CD4-positive, alpha-beta T cell treated with Interleukin-1 beta for 1 hour (primary cell): Measurements from ENCODE around the gene MOAP1.
A peak's percentile ranks its signal among the peaks of the same experiment; 100 is the strongest.
"Not testable (repeated sequence)": the region's sequence is repeated elsewhere in the genome, so short reads cannot be mapped to it uniquely, and the experiment has no call there.

Source experiments
- DNase-seq, 2 donors: peaks; one replicate each; pipeline ENCODE4 v3.0.0-alpha.2; 2020 to 2022

Gene MOAP1

DNA sequence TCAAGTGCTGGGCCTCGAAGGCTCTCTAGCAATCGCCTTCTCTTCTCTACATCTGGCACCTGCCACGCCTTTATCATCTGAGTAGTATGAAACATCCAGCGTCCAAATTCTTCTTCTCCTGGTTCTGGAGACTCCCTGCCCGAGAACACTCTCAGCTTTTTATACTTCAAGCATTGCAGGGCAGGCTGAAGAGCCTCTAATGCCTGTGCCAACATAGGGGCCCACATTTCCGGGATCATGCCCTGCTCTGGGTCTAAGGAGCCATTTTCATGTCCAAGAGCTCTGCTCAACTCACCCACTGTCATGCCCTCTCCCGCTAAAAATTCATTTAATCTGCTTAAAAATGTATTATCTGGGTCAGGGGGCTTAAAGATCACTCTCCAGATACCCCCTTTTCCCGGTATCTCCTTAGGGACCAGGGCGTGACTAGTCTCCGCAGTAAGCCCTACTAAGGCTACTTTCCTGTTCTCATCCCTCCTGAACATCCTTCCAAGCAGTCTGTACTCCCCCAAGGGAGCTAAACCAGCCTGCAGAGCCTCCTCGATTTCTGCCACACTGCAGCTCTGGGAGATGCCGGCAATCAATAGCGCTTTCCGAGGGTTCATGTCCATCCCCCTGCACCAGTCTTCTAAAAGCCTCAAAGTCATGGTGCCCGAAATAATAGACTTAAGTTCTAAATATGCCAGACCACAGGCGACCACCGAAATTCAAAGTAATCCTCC, 940 bp downstream of the MOAP1 start:
- no peak for DNase-seq

DNA sequence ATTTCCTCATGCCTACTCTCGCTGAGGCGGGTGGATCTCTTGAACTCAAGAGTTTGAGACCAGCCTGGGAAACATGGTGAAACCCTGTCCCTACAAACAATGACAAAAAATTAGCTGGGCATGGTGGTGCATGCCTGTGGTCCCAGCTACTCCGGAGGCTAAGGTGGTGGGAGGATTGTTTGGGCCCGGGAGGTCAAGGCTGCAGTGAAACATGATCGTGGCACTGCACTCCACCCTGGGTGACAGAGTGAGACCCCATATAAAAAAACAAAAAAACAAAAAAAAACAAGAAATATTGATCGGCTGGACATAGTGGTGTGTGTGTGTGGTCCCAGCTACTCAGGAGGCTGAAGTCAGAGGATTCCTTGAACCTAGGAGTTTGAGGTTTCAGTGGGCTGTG, 9.2 kb downstream of the MOAP1 start:
- DNase-seq: no peak

DNA sequence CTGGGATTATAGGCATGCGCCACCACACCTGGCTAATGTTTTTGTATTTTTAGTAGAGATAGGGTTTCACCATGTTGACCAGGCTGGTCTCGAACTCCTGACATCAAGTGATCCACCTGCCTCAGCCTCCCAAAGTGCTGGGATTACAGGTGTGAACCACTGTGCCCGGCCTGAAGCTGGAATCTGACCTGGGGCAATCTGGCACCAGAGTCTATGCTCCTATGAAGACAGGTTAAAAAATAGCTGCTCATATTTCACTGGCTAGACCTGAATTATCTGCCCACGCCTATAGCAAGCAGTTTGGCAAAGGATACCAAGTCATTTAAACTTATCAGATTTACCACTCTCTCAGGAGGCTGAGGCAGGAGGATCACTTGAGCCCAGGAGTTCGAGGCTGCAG, 10.0 kb downstream of the MOAP1 start:
- not testable (repeated sequence) for DNase-seq

DNA sequence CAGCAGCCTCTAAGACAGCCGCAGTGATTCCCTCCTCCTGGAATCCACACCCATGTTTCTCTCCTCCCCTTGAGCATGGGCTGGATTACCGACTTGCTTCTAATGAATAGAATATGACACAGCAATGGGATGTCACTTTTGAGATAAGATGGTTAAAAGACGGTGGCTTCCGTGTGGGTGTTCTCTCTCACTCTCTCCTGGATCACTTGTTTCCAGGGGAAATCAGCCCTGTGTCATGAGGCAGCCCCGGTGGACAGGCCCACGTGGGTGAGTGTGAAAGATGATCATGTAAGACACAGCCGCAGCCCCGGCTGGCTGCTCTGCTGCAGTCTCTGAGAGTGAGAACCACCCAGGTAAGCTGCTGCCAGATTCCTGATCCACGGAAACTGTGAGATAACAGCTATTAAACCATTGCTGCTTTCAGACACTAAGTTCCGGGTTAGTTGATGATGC, 10.7 kb downstream of the MOAP1 start:
- no peak for DNase-seq

DNA sequence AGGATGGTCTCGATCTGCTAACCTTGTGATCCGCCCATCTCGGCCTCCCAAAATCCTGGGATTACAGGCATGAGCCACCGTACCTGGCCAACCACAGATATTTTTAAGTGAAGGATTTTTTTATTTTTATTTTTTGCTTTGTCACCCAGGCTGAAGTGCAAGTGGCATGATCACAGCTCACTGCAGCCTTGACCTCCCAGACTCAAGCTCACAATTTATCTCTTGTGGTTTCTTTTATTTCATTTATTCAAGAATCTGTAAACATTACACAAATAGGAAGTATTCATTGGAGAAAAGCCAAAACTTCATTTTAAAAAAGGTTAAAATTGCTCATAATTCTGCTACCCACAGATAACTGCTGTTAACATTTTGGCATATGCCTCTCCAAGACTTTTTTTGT, 13.3 kb downstream of the MOAP1 start:
- no peak for DNase-seq

DNA sequence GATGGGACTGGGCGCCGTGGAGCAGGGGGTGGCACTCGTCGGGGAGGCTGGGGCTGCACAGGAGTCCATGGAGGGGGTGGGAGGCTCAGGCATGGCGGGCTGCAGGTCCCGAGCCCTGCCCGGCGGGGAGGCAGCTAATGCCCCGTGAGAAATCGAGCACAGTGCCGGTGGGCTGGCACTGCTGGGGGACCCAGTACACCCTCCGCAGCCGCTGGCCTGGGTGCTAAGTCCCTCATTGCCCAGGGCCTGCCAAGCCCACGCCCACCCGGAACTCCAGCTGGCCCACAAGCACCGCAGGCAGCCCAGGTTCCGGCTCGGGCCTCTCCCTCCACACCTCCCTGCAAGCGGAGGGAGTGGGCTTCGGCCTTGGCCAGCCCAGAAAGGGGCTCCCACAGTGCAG, 14.6 kb downstream of the MOAP1 start:
- not testable (repeated sequence) for DNase-seq

DNA sequence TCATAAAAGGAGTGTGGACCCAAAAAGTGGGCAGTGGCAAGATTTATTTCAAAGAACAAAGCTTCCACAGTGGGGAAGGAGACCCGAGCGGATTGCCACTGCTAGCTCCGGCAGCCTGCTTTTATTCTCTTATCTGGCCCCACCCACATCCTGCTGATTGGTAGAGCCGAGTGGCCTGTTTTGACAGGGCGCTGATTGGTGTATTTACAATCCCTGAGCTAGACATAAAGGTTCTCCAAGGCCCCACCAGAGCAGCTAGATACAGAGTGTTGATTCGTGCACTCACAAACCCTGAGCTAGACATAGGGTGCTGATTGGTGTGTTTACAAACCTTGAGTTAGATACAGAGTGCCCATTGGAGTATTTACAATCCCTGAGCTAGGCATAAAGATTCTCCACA, 15.1 kb downstream of the MOAP1 start:
- DNase-seq: not testable (repeated sequence)

DNA sequence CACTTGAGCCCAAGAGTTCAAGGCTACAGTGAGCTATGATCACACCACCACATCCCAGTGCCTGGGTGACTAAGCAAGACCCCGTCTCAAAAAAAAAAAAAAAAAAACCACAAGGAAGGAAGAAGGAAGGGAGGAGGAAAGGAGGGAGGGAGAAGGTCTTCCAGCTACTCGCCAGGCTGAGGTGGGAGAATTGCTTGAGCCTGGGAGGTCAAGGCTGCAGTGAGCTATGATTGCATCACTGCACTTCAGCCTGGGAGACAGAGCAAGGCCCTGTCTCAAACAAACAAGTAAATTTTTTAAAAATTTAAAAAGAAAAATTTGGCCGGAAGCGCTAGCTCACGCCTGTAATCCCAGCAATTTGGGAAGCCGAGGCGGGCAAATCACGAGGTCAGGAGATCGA, 16.1 kb downstream of the MOAP1 start:
- DNase-seq: not testable (repeated sequence)

DNA sequence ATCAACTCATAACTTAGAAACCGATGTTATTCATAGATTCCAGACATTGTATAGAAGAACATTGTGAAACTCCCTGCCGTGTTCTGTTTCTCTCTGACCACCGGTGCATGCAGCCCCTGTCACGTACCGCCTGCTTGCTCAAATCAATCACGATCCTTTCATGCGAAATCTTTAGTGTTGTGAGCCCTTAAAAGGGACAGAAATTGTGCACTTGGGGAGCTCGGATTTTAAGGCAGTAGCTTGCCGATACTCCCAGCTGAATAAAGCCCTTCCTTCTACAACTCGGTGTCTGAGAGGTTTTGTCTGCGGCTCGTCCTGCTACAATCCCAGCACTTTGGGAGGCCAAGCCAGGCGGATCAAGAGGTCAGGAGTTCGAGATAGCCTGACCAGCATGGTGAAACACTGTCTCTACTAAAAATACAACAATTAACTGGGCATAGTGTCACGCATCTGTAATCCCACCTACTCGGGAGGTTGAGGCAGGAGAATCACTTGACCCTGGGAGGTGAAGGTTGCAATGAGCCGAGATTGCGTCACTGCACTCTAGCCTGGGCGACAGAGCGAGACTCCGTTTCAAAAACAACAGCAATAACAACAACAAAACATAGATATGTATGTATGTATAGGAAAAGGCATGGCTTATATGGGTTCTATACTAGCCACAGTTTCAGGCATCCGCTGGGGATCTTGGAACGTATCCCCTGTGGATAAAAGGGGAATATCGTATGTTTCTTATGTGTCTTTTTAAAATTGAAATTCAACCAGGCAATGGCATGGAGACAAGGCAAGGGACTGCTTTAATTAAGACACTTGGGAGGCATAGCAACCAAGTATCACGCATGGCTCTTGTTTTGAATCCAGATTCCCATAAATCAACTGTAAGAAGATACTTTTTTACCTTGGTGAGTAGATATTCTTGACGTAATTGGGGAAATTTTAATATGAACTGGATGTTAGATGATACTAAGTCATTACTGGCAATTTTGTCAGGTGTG, 19.1 kb downstream of the MOAP1 start:
- not testable (repeated sequence) for DNase-seq

DNA sequence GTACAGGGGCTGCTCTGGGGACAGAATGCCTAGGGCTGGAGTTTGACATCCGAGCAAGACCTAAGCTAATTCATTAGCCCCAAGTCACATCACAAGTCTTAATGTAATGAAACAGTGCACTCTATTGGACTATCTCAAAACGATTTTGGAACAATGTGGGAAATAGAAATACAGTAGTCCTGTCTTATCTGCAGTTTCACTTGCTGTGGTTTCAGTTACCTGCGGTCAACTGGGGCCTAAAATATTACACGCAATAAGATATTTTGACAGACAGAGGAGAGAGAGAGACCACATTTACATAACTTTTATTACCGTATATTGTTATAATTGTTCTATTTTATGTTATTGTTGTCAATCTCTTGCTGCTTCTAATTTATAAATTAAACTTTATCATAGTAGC, 21.1 kb downstream of the MOAP1 start:
- DNase-seq: no peak

DNA sequence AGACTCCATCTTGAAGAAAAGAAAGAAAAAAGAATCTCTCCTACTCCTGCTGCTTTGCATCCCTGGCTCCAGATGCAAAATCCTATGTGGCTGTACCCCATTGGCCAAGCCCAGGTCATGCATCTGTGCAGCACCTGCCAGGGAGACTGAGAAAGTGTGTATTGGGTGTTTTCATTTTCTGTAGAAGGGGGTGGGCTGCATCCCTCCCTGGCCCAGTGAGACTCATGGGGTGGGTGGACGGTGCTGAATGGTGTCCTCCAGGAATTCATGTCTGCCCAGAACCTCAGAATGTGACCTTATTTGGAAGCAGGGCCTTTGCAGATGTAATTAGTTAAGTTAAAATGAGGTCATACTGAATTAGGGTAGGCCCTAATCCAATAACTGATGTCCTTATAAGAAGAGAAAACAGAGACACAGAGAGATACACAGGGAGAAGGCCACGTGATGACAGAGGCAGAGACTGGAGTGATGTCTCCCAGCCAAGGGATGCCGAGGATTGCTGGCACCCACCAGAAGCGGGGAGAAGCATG, 23.2 kb downstream of the MOAP1 start:
- DNase-seq: no peak

DNA sequence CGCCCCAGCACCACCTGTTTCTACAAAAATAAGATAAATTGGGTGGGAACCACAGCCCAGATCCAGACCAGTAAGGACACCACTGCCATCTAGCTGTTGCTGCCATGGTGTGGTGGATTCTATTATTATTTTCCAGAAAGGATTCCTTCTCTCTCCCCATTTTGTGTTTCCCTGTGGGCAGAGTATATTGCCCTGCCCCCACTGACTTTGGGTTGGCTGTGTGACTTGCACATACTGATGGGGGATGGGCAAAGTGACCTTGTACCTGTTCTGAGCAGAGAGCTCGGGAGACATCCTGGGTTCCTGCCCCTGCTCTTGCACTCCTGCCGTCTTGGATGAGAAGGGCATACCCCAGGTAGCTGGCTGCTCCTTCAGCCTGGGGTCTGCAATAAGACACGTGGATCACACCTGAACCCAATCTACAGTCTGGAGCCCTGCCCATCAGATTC, 24.3 kb downstream of the MOAP1 start:
- DNase-seq: no peak

DNA sequence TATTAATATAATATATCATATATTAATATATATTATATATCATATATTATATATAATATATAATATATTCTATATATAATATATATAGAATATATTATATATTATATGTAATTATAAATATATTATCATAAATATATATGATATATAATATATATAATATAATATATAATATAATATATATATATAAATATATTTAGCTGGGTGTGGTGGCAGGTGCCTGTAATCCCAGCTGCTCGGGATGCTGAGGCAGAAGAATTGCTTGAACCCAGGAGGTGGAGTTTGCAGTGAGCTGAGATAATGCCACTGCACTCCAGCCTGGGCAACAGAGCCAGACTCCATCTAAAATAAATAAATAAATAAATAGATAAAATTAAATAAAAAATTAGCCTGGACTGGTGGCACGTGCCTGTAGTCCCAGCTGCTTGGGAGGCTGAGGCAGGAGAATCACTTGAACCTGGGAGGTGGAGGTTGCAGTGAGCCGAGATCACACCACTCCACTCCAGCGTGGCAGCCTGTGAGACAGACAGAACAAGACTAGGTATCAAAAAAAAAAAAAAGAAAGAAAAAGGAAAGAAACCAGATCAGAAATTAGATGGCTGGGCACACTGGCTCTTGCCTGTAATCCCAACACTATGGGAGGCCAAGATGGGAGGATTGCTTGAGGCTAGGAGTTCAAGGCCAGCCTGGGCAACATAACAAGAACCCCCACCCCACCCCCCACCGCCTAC, 24.9 kb downstream of the MOAP1 start:
- DNase-seq: not testable (repeated sequence)

DNA sequence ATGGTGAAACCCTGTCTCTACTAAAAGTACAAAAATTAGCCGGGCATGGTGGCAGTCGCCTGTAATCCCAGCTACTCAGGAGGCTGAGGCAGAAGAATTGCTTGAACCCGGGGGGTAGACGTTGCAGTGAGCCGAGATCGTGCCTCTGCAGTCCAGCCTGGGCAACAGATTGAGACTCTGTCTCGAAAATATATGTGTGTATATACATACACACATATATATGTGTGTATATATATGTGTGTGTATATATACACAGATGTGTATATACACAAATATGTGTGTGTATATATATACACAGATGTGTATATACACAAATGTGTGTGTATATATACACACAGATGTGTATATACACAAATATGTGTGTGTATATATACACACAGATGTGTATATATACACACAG, 26.3 kb downstream of the MOAP1 start:
- DNase-seq: not testable (repeated sequence)

DNA sequence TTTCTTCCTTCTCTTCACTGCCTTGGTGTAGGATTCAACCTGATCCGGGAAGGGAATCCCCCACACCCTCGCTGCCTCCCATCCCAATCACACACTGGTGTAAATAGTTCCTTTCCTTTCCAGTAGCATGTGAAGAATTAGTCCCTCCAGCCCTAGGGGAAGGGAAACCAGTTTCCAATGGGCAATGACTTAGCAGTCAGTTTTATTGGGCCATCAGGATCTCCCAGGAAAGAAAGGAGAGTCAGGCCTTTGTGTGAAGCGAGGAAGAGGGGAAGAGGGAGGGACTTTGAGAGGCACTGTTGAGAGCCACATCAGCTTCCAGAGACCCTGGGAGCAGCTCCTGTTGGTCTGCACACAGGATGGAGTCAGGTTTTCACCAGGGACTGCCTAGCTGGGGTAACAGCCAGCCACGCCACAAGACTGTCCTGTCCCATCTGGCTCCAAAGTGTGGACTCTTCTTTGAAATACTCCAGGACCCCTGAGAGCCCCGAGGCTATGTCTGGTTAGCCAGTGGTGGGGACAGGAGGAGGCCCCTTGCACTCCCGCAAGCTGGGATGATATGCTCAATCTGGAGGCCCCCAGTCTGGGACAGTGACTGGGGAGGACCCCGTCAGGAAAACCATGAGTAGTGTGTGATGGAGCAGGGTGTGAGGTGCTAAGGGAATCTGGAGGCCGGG, 27.9 kb downstream of the MOAP1 start:
- no peak for DNase-seq

DNA sequence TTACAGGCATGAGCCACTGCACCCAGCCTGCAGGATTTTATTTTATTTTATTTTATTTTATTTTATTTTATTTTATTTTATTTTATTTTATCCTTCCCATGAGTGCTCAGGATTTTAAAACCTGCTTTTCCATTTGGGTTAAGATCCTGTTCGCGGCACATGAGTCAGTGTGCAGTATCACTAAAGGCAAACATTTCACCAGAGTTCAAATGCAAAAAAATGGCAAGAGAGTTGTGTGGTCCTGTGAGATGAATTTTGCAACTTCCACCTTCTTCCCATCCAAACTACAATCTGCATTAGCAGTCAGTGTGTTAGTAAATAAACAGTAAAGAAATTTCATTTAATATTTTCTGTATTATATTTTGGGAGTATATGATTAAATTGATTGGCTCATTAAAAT, 29.0 kb downstream of the MOAP1 start:
- DNase-seq: no peak

DNA sequence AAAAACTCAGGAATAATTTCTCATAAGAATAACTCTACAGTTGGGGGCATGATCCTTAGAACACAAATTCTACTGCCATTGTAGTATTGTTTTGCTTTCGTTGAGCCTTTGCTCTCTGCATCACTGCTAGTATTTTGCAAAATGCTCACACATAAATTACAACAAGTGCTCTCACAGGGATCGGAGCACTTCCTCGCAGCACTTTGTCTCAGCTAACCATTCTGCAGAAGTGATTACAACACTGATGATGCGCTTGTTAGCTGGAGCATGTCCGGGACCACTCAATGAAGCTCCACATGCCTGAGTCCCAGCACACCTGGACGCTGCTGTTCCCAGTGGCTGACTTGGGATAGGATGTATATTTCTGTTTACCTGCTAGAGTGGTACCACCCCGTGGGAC, 31.6 kb downstream of the MOAP1 start:
- DNase-seq: no peak

DNA sequence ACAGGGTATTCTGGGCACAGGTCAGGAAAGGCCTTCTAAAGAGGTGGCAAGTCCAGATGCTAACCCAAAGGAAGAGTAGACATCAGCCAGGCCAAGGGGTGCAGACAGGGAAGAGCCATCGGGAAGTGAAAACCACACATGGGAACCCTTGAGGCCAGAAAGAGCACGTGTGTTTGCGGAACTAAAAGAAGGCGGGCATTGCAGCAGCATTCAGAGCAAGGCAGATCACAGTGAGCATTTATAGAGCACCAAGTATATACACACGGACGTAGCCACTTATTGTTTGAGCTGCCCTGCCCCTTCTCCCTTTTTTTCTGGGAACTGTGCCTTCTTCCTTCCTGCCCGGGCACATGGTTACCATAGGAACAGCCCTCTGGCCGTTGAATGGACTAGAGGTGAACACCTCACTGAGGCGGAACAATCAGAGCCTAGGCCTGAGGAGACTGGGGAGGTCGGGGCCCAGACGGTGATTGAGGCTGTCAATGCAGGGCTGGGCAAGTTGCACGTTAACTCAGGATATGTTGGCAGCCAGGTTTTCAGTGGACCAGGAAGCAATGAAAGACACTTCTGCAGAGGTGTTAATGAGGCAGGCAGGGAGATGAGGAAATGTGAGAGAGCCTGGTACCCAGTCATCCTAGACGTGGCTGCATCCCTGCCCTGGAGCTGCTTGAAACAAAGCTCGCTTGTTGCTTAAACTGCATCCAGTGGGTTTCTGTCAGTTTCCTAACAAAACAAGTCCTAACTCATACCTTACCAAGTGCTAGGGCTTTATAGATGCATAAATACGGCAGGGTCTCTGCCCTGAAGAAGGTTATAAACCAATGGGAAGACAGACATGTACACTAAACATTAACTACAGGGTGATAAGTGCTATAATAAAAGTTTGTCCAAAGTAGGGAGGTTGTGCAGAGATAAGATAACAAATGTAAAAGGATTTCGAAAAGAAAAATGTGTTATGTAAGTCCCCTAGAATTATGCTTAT, 34.2 kb downstream of the MOAP1 start:
- peak in 1 of 2 donors; percentile 17 for DNase-seq

DNA sequence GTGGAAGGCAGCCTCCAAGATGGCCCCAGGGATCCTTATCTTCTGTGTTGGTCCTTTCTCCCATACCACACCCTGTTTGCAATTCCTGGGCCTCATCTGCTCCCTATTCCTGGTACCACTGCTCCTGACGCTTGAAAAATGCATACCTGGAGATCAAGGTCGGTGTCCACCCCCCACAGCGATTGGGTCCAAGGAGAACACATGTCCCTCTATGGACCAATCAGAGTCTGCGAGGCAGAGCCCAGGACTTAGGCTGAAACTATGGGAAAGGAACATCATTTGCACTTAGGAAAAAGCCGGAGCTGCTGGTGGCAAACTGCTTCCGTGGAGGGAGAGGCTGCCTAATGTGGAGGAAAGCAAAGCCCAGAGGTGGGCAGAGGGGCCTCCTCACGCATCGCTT, 35.7 kb downstream of the MOAP1 start:
- no peak for DNase-seq

DNA sequence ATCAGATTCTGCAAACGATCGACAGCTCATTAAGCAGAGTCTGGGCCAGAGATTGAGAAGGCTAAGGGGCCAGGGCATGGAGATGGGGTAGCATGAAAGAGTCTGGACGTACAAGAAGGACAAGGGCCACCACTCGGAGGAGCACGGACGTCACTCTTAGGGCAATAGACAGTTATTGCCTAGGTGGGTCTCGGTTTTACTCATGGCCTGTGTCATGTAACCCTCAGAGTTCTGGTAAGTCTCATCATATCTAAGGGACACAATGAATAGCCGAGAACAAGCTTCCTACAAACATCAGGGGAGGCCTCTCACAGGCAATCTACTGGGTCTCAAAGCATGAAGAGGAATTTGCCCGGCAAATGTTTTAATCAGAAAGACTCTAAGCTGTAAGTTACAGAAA, 38.6 kb downstream of the MOAP1 start:
- DNase-seq: no peak
